Measurements from ENCODE around the gene SLC25A5. TPM values are rescaled to one million over a fixed set of nuclear protein-coding genes. Genes with fewer than 3 reads are reported as not detected.
"Not testable (repeated sequence)": the region's sequence is repeated elsewhere in the genome, so short reads cannot be mapped to it uniquely, and the experiment has no call there.

SLC25A5 gene
- total RNA-seq, 1 donor from 2014 or later, result 73.6 TPM

DNA sequence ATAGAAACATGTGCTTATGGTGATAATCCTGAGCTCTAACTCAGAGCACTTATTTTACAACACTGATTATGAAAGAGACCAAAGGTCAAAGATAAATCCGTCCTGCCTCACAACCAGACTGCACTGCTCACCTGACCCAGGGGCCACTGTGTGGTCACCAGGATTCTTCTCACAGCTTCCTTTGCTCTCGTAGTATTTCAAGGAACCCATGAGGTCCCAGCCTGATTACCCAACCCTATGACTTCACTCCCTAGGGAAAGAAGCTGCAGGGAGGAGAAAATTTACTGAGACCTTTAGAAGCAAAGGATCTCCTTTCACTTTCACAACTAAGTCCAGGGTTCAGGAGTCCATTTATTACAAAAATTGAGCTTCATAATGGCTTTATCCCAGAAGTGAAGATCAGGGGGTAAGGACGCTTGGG, 9.6 kb downstream of the SLC25A5 start:
- DNase-seq, result no peak

DNA sequence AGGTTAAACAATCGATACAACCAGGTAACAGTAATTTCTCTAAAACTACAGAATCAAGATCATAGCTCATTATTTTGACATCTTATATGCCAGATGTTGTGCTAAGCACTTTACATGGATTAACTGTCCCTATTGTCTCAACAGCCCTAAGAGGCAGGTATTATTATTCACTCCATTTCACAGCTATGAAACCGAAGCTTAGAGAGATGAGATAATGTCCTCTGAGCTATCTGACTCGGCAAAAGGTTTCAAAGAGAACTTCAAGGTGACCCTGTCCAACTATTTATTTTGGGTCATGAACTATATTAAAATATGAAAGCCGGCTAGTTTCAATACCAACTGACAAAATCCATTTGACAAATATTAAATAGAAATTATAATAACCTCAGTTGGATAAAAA, 10.3 kb downstream of the SLC25A5 start:
- DNase-seq, result no peak

DNA sequence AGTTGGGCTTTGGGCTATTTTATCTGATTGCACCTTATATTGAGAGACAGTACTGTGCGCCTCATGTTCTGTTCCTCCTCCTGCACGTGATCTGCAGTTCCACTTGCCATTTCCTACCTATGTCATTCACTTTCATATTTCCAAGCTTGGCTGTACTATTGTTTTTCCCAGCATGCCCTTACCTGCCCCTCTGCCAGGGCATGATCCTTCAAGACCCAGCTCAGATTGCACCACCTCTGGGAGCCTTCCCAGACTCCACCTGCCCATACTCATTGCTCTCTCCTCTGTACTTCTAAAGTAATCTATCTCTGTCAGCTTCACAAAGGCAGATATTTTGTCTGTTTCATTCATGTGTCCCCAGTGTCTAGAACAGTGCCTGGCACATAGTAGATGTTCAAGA, 11.6 kb downstream of the SLC25A5 start:
- no peak for DNase-seq

DNA sequence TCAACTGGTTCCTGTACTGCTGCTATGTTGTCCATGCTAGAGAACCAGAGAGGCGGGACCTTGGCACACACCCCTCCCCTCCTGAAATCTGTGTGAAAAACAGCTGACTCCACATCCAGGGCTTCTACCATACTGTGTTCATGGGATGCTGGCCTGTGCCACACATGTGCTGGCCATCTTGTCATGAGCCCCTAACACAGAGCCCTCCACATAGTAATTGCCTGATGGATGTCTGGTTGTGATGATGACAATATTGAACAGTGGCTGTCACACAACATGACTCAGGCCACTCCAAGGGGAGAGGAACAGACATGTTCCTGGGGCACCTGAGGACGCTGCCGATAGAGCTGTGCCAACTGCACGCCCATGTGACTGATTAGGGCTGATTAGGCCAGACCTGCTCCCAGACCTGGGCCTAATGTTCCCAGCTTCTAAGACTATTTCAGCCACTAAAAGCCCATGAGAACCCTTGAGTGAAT, 13.1 kb downstream of the SLC25A5 start:
- no peak for DNase-seq

DNA sequence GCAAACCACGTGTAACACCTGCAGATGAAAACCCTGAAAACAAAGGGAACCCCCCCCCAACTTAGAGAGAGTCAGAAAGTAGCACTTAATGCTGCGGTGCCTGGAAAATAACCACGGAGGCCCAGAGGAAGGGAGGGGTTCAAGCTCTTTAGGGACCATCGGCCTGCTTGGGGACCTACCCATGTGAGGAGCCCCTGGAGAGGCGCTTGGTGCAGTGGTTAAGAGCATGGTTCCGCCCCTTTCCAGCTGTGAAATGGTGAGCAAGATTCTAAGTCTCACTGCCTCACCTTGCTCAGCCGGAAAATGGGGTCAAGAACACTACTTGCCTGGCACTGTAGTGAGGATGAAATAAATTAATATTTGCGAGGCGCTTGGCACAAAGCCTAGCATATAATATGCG, 13.8 kb downstream of the SLC25A5 start:
- no peak for DNase-seq

DNA sequence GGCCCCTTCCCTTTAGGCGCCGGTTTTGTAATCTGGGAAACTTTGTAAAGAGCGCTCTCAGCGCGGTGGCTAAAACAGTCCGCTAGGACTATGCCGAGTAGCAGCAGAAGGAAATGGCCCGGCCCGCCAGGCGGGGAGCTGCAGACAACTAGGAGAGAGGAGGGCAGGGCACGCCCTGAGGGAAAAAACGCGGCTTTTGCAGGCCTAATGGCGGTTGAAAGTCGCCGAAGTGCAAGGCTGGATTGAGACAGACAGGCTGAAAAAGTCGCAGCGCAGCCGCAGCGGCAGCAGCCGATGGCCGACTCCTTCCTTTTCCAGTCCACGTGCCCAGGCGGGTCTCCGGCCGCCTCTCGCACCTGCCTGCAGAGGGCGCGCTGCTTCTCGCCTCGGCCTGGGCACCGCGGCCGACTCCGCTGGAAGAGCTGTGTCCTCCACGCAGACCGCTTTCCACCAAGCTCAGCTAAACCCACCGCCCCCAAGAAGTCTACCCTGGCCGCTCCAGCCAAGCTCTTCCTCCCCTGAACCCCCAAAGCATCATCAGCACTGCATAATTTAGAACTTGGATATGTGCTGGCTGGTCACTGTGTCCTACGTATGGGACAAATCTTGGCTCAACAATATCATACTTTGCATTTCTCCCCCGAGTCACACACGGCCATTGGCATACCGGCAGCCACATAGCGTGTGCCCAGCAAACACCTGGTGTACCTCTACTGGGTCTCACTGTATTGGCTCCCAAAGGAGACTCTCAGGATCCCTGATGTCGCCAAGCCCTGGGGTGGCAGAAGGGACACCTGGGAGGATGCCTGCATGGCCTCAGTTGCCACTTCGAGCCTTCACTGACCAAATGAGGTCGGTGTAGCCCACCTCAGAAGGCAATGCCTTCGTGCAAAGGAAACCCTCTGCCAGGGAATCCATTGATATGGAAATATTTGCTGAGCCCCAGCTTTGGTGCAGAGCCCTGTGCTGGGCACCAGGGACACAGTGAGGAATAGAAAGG, 14.5 kb downstream of the SLC25A5 start:
- peak; percentile 4 for DNase-seq

DNA sequence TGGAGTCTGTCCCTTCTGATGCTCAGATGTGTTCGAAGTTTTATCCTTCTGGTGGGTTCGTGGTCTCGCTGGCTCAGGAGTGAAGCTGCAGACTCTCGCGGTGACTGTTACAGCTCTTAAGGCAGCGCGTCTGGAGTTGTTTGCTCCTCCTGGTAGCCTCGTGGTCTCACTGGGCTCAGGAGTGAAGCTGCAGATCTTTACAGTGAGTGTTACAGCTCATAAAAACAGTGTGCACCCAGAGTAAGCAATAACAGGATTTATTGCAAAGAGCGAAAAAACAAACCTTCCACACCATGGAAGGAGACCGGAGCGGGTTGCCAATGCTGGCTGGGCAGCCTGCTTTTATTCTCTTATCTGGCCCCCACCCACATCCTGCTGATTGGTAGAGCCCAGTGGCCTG, 18.5 kb downstream of the SLC25A5 start:
- no peak for DNase-seq

DNA sequence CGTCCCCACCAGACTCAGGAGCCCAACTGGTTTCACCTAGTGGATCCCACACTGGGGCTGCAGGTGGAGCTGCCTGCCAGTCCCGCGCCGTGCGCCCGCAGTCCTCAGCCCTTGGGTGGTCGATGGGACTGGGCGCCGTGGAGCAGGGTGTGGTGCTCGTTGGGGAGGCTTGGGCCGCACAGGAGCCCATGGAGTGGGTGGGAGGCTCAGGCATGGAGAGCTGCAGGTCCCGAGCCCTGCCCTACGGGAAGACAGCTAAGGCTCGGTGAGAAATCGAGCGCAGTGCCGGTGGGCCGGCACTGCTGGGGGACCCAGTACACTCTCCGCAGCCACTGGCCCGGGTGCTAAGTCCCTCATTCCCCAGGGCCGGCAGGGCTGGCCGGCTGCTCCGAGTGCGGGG, 19.5 kb downstream of the SLC25A5 start:
- not testable (repeated sequence) for DNase-seq

DNA sequence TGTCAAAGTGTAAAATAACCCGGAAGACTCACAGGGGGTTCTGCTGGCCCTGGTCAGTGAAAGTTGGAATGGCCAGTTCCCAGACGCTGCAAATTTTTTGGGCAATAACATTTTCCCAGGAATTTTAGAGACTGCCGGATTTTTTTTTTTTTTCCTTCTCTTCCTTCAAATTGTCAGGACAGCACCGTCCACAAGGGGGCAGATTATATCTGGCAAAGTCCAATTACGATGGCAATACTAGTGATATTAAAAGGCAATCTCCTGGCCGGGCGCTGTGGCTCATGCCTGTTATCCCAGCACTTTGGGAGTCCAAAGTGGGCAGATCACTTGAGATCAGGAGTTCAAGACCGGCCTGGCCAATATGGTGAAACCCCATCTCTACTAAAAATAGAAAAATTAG, 20.5 kb downstream of the SLC25A5 start:
- DNase-seq, result peak; percentile 1

DNA sequence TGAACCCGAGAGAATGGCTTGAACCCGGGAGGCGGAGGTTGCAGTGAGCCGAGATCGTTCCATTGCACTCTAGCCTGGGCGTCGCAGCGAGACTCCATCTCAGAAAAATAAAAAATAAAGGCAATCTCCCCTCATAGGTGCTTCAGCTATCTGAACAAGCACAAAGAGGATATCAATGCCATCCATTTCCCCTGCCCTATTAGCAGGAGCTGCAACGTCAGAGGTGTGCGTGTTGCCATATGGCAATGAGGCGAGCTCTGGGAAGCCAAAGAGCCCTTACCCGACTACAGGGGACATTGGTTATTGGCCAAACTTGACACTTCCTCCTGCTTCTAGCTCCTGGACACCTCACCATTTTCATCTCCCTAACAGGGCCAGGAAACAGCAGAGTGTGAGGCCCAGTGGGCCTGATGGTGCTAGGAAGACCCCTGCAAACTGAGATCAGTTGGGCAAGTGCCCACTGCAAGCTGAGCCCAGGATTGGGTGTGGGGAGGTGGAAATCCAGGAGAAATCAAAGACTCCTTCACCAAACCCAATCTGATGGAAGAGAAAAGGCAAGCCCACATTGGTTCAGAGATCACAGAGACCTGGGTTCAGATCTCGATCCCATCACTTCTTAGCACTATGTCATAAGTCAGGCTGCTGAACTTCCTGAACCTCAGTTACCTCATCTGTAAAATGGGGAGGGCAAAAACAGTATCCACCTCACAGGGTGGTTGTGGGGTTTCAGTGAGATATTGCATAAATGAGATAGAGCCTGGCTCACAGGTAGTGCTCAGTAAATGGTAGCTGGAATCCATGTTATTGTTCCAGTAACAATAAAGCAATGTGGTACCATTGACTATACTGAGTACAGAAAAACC, 21.2 kb downstream of the SLC25A5 start:
- no peak for DNase-seq

DNA sequence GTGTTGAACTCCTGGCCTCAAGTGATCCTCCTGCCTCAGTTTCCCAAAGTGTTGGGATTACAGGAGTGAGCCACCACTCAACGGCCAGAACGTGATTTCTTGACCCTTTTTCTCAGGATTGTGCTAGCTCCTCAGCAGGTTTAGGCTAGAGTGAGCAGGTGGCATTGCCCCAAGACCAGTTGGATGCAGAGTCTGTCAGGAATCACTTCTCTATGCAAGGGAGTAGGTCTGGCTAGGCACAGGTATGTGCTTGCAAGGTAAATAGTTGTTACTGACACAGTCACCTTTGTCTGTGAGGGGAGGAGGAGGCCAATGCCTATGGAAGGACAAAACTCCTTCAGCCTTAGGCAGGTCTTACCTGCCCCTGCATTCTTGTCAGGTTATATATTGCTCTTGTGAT, 24.2 kb downstream of the SLC25A5 start:
- no peak for DNase-seq

DNA sequence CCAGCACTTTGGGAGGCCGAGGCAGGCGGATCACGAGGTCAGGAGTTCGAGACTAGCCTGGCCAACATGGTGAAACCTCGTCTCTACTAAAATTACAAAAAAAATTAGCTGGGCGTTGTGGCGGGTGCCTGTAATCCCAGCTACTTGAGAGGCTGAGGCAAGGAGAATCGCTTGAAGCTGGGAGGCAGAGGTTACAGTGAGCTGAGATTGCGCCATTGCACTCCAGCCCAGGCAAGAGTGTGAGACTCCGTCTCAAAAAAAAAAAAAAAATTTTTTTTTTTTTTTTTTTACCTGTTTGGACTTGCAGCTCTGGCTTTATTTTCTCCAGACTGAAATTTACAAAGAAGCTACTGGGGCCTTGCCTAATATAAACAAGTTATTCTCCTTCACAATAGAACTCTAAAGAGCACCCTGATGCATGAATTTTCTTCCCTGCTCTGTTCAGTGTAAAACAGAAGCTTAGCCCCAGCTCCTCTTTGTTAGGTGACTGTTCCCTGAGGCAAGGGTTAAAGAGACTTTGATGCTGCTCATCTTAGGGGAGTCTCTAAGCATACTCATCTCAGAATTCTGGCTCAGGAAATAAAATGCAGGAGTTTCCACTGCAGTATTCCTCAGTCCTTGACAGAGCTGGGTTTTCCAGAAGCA, 25.7 kb downstream of the SLC25A5 start:
- DNase-seq, result not testable (repeated sequence)

DNA sequence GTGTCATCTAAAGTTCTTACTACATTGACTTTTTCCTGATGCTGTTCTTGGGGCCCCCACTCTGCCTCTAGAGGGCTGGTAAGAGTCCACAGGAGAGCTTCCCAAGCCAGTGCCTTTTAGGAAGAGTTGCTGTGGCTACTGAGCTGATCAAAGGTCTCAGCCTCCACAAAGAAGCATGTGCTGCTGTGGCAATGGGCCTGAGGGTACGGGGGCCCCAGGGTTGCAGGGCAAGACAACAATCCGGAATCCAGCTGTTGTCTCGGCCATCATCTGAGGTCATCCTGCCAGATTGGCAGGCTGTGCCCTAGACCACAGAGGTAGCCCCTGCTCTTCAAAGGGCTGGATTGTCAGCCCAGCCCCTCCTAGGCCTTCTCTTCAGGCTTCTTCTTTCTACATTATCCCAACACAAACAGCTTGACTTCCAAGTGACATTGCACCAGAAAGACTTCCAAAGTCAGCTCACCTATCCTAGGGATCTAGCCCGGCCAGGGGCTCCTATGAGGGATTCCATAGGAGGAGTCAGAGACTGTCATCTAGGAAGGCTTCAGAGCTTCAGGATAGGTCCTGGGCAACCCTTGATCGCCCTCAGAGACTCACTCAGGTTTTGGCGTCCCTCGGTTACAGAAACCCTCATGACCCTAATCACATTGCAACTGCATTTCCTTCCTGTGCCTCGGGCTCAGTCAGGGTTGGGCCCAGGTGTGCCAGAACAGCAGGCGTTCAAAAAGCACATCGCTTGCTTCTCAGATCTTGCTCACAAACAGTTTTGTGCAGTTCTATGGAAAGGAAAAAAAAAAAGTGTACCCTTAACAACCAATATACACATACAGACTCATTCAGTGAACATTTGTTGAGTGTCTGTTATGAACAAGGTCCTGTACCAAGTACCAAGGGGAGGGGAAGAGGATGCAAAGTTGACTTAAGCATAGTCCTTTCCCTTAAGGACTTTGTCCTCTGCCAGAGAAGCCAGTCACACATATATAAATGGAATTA, 27.8 kb downstream of the SLC25A5 start:
- no peak for DNase-seq

DNA sequence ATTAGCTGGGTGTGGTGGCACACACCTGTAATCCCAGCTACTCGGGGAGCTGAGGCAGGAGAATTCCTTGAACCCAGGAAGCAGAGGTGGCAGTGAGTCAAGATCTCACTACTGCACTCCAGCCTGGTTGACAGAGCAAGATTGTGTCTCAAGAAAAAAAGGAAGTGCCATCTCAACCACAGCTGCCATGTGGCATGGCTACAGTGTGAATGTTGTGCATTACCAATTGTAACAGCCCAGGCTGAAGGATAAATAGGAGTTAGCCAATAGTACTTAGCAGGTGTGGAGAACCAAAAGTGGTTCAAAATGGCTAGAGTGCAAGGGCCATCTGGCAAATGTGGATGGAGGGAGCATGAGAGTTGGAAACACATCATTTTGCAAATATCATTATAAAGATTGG, 28.9 kb downstream of the SLC25A5 start:
- no peak for DNase-seq

DNA sequence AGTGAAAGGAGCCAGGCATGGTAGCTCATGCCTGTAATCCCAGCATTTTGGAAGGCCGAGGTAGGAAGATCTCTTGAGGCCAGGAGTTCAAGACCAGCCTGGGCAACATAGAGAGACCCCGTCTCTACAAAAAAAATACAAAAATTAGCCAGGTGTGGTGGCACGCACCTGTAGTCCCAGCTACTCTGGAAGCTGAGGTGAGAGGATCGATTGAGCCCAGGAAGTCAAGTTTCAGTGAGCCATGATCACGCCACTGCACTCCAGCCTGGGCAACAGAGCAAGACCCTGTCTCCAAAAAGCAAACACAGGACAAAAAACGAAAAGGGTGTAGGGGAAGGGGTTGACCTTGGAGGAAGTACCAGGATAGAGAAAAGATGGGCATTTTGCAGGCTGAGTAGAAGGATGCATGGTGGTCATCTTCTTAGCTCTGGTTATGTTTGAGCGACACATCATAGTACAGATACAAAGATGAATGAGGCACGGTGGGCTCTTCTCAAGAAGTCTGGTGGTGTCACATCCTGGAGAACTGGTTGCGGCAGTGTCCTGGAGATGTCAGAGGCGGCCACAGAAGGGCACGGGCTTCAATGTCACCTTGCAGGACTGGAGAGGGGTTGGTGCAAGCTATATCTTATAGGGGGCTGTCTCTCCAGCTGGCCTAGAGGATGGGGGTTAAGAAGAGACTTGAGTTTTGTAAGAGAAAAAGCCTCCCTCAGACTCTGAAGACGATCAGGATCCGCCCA, 32.0 kb downstream of the SLC25A5 start:
- no peak for DNase-seq

DNA sequence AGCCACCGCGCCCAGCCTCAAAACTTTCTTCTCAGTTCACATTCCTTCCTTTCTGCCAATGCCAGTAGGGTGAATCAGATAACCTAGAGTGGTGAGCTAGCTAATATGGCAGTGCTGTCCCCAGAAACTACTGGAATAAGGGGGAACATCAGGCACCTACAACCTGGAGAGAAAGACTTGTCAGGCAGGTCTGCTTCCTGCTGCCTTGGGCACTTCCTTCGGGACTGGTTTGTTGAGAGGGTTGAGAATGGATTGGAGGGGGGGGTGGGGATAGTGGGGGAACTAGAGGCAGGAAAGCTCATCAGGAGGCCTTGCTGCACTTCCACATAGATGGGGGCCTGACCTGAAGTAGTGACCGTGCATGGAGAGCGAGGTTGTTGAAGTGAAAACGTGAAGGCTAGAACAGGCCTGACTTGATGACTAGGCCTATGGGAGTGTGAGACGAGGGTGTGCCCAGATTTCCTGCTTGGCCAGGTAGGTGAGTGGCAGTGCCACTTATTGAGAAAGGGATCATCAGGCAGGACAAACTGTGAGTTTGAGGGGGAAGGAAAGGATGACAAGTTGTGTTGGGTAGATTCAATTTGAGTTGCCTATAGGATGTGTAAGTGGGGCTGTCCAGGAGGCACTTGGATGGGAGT, 33.4 kb downstream of the SLC25A5 start:
- DNase-seq, result no peak

DNA sequence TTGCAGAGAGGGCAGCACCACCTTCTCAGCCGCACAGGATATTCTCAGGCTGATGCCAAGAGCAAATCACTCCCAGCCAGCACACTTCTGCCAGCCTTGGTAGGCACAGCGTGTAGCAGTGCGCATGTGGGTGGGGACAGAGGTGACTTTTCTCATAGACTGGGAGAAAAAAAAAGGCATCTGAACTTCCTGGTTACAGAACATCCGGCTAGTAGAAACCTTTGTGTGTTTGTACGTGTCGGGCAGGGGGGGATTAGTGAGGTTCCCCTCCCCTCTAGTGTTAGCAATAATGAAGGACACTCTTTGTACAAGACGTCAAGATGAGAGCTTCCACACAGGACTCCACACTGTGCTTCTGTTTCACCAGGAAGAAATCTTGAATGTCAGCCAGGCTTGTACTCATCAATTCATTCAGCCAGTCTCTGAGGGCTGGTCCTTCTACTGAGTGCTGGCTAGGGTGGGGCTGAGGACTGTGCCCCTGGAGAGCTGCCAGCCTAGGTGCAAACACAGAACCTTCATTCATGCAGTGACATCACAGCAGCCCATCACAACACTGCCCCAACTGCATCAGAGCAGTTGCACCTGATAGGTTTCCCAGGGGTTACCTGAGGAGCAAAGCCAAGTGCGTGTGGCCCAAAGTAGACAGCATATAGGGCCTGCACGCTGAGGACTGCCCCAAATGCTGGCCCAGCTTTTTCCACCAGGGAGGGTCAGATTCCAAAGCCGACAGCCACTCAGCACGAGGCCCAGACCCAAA, 34.7 kb downstream of the SLC25A5 start:
- no peak for DNase-seq

DNA sequence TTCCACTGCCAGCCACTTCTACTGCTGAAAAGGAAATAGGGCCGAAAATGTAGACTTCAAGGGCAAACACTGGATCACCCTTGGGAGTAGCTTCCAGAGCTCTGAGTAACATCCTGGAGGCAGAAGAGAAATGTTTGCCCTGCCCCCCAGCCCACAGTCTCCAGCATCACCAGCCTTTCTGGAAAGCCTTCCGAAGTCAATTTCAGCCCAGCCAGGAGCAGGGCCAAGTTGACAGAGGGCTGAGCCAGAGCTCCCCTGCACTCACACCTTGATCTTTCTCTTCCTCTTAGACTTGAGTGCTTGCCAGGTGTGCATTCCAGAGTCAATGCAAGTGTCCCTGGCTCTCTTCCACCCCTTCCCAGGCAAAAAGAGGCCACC, 35.2 kb downstream of the SLC25A5 start:
- no peak for DNase-seq

DNA sequence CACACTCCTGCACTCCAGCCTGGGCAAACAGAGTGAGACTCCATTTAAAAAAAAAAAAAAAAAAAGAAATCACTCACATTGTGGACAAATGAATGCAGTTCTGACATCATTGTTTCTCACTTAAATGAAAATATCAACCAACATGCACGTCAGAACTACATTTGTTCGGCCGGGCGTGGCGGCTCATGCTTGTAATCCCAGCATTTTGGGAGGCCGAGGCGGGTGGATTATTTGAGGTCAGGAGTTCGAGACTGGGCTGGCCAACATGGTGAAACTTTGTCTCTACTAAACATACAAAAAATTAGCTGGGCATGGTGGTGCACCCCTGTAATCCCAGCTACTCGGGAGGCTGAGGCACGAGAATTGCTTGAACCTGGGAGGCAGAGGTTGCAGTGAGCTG, 36.9 kb downstream of the SLC25A5 start:
- DNase-seq, result not testable (repeated sequence)
